Measurements from ENCODE around the gene SRGAP1.

GRCh38 chr12:64061868-64062375, 217.4 kb downstream of the SRGAP1 start:
- TF ChIP-seq, protein P1, sequence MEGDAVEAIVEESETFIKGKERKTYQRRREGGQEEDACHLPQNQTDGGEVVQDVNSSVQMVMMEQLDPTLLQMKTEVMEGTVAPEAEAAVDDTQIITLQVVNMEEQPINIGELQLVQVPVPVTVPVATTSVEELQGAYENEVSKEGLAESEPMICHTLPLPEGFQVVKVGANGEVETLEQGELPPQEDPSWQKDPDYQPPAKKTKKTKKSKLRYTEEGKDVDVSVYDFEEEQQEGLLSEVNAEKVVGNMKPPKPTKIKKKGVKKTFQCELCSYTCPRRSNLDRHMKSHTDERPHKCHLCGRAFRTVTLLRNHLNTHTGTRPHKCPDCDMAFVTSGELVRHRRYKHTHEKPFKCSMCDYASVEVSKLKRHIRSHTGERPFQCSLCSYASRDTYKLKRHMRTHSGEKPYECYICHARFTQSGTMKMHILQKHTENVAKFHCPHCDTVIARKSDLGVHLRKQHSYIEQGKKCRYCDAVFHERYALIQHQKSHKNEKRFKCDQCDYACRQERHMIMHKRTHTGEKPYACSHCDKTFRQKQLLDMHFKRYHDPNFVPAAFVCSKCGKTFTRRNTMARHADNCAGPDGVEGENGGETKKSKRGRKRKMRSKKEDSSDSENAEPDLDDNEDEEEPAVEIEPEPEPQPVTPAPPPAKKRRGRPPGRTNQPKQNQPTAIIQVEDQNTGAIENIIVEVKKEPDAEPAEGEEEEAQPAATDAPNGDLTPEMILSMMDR (IDR thresholded peaks at IDR 0.05) = no peak
- no peak for TF ChIP-seq POLR2A (IDR thresholded peaks at IDR 0.05)
